ENCODE data around the gene CCL18.

DNA sequence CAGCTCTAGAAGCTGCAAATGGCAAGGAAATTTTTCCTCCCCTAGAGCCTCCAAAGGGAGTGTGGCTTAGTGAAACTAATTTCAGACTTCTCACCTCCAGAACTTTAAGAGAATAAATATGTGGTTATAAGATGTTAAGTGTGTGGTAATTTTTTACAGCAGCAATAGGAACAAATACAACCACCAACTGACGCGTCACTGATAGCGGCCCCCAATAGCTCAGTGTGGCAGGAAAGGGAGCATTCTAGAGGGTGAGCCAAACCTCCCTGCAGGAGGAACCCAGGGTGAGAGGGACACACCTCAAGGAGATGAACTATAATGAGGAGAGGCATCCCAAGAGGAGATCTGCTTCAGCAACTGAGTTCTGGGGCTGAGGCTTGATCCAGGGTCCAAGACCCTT, 43.6 kb downstream of the CCL18 start:
- TF ChIP-seq, protein P1, sequence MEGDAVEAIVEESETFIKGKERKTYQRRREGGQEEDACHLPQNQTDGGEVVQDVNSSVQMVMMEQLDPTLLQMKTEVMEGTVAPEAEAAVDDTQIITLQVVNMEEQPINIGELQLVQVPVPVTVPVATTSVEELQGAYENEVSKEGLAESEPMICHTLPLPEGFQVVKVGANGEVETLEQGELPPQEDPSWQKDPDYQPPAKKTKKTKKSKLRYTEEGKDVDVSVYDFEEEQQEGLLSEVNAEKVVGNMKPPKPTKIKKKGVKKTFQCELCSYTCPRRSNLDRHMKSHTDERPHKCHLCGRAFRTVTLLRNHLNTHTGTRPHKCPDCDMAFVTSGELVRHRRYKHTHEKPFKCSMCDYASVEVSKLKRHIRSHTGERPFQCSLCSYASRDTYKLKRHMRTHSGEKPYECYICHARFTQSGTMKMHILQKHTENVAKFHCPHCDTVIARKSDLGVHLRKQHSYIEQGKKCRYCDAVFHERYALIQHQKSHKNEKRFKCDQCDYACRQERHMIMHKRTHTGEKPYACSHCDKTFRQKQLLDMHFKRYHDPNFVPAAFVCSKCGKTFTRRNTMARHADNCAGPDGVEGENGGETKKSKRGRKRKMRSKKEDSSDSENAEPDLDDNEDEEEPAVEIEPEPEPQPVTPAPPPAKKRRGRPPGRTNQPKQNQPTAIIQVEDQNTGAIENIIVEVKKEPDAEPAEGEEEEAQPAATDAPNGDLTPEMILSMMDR (conservative IDR thresholded peaks at IDR 0.05), result no peak
- no peak for TF ChIP-seq EZH2 (IDR thresholded peaks at IDR 0.05; ENCODE audit: low read depth)
